GM12892 (cell line): ENCODE results near the gene OR2T8. TPM values are rescaled to one million over a fixed set of nuclear protein-coding genes. Genes with fewer than 3 reads are reported as not detected.

Experiments used
- DNase-seq: peaks from one replicate; pipeline ENCODE4 v3.0.0; 2011; ENCODE audit not compliant: insufficient read length
- FAIRE-seq: peaks from 2 replicates; lab custom pipeline; 2011; peaks lifted over from hg19 to GRCh38; lab: Jason Lieb, UNC
- POLR2A ChIP-seq: IDR thresholded peaks from 2 replicates; pipeline ENCODE4 v1.6.1; 2011; ENCODE audit warnings: low read depth, low read length, control low read depth
- POLR2AphosphoS5 ChIP-seq: IDR thresholded peaks from 2 replicates; pipeline ENCODE4 v1.6.1; 2011; ENCODE audit warnings: low read depth, low read length, control low read depth
- TAF1 ChIP-seq: IDR thresholded peaks from 2 replicates; pipeline ENCODE4 v1.6.1; 2011; ENCODE audit warnings: low read depth, mild to moderate bottlenecking, control low read depth, low read length, borderline replicate concordance
- polyA plus RNA-seq: library from polyadenylated mRNA; unstranded; fragments of >200 nt; gene quantifications from one replicate; pipeline ENCODE4 v1.2.1, GENCODE V29; 2012; ENCODE audit warnings: missing spikeins, inconsistent platforms; ENCODE audit not compliant: missing spikeins

The OR2T8 gene, protein sequence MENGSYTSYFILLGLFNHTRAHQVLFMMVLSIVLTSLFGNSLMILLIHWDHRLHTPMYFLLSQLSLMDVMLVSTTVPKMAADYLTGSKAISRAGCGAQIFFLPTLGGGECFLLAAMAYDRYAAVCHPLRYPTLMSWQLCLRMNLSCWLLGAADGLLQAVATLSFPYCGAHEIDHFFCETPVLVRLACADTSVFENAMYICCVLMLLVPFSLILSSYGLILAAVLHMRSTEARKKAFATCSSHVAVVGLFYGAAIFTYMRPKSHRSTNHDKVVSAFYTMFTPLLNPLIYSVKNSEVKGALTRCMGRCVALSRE
- polyA plus RNA-seq, result not detected

- FAIRE-seq (no peak), DNase-seq (no peak)
- no peak for TF ChIP-seq TAF1
- TF ChIP-seq POLR2A, result no peak
- no peak for TF ChIP-seq POLR2AphosphoS5
Measured at GRCh38 chr1:247919952-247920351, at the start of gene OR2T8. Gene OR2T8 (plus strand): TSS chr1:247920252. CDS start chr1:247921018, 766 bp downstream.

- no peak for FAIRE-seq
- TF ChIP-seq POLR2A, result no peak
- TF ChIP-seq TAF1, result no peak
- no peak for TF ChIP-seq POLR2AphosphoS5
- DNase-seq, result no peak
Measured at GRCh38 chr1:247883346-247883745, 36.7 kb upstream of the OR2T8 start.

DNA sequence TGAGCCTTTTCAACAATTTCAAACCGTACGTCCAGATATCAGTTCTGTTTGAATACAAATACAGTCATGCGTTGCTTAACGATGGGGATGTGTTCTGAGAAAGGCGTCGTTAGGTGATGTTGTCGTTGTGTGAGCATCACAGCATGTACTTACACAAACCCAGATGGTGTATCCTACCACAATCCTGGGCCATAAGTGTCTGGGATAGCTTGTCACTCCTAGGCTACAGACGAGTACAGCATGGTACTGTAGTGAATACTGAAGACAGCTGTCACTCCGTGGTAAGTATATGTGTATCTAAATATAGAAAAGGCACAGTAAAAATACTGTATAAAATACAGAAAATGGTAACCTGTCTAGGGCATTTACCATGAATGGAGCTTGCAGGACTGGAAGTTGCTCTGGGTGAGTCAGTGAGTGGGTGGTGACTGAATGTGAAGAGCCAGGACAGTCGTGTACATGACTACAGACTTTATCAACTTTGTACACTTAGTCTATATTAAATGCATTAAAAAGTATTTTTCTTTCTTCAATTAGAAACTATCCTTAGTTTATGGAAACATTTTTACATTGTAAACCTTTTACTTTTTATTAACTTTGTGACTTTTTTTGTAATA lies 35.1 kb upstream of the OR2T8 start:
- DNase-seq, result no peak
- no peak for FAIRE-seq
- TF ChIP-seq POLR2A, result no peak
- TF ChIP-seq TAF1, result no peak
- no peak for TF ChIP-seq POLR2AphosphoS5

DNA sequence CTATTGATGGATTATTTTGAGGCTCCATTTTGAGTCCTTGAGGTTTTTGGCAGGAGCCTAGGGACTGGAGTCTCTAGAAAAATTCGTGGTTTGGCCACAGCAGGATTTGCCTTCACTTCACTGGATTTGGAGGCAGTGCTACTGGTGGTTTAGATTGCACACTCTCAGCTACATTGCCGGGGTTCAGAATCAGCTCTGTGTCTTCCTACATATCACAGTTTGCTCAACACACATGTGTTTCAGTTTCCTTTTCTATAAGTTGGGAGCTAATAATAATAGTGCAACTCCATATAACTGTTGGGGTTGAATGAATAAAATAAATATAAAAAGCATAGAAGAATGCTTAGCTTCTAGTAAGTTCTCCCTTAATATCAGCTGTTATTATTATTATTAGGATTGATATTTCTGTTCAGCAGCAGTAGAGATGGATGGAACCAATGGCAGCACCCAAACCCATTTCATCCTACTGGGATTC lies 24.9 kb upstream of the OR2T8 start, which contains the start of gene OR2W3:
Gene OR2W3, plus strand, starts transcription at position 425 of the 475 bp plus-strand sequence. Its CDS starts 0 bp downstream, at position 425.
- no peak for FAIRE-seq
- no peak for TF ChIP-seq POLR2AphosphoS5
- TF ChIP-seq POLR2A, result no peak
- no peak for TF ChIP-seq TAF1
- DNase-seq, result no peak

DNA sequence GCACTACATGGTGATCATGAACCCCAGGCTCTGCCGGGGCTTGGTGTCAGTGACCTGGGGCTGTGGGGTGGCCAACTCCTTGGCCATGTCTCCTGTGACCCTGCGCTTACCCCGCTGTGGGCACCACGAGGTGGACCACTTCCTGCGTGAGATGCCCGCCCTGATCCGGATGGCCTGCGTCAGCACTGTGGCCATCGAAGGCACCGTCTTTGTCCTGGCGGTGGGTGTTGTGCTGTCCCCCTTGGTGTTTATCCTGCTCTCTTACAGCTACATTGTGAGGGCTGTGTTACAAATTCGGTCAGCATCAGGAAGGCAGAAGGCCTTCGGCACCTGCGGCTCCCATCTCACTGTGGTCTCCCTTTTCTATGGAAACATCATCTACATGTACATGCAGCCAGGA lies 24.1 kb upstream of the OR2T8 start:
- FAIRE-seq (no peak), DNase-seq (no peak)
- TF ChIP-seq POLR2A (no peak), POLR2AphosphoS5 (no peak), TAF1 (no peak)

DNA sequence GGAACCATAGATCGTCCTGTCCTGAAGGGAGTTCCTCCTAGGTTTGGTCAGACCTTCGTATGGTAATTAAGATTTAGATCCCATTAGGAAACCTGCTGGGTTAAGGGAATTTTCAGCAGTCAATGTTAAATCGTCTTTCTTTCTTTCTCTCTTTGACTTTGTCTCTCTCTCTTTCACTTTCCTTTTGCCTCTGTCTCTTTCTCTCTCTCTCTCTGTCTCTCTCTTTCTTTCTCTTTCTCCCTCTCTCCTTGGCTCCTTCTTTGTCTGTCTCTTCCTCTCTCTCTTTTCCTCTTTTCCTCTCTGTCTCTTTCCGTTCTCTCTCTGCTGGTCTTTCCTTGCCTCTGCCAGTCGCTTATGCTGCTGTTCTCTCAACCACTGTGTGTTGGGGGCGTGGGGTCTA lies 15.9 kb upstream of the OR2T8 start:
- FAIRE-seq, result no peak
- DNase-seq, result no peak
- TF ChIP-seq TAF1 (no peak), POLR2AphosphoS5 (no peak), POLR2A (no peak)

GRCh38 chr1:247905181-247905580 lies 14.9 kb upstream of the OR2T8 start:
- DNase-seq (no peak), FAIRE-seq (no peak)
- TF ChIP-seq POLR2A (no peak), POLR2AphosphoS5 (no peak), TAF1 (no peak)

- no peak for TF ChIP-seq POLR2AphosphoS5
- no peak for TF ChIP-seq POLR2A
- TF ChIP-seq TAF1, result no peak
- no peak for FAIRE-seq
- DNase-seq, result no peak
Measured at GRCh38 chr1:247905910-247906503, 14.0 kb upstream of the OR2T8 start.

GRCh38 chr1:247906504-247907047 lies 13.5 kb upstream of the OR2T8 start:
- TF ChIP-seq TAF1, result no peak
- TF ChIP-seq POLR2A, result no peak
- TF ChIP-seq POLR2AphosphoS5, result no peak
- FAIRE-seq (no peak), DNase-seq (no peak)

- no peak for FAIRE-seq
Measured at GRCh38 chr1:247908766-247909165, 11.3 kb upstream of the OR2T8 start.

GRCh38 chr1:247913786-247914185 lies 6.3 kb upstream of the OR2T8 start:
- TF ChIP-seq POLR2A (no peak), POLR2AphosphoS5 (no peak), TAF1 (no peak)
- FAIRE-seq (no peak), DNase-seq (no peak)

More at GRCh38 chr1:247908766-247909165, 11.3 kb upstream of the OR2T8 start:
- TF ChIP-seq POLR2A (no peak), POLR2AphosphoS5 (no peak), TAF1 (no peak)
- no peak for DNase-seq
